HPDE6-E6E7 (cell line): ENCODE data around the gene SPATA2.
A peak's percentile ranks its signal among the peaks of the same experiment; 100 is the strongest.

ENCODE experiments used
- DNase-seq: peaks from one replicate; pipeline ENCODE4 v3.0.0; 2011; ENCODE audit warnings: missing footprints; ENCODE audit errors: extremely low spot score

SPATA2 gene

GRCh38 chr20:49858076-49858585 is 57.2 kb downstream of the SPATA2 start:
- DNase-seq = no peak

- DNase-seq = no peak
These were observed 58.4 kb downstream of the SPATA2 start for GRCh38 chr20:49856904-49857303.

GRCh38 chr20:49854190-49854875 is 61.0 kb downstream of the SPATA2 start:
- DNase-seq = peak; percentile 82

- DNase-seq = peak; percentile 100
These were observed 61.7 kb downstream of the SPATA2 start for GRCh38 chr20:49853640-49854039.
